NB4 (cell line): ENCODE data around the gene VIPR2.

Source experiments
- MAX ChIP-seq: IDR thresholded peaks from 2 replicates; pipeline ENCODE4 v1.6.1; 2011; ENCODE audit warnings: low read depth, low read length
- MYC ChIP-seq: IDR thresholded peaks from 2 replicates; pipeline ENCODE4 v1.6.1; 2011; ENCODE audit warnings: low read depth, low read length
- POLR2A ChIP-seq: IDR thresholded peaks from 2 replicates; pipeline ENCODE4 v1.6.1; 2011; ENCODE audit warnings: mild to moderate bottlenecking; ENCODE audit not compliant: insufficient read length; ENCODE audit errors: extremely low read depth
- TF ChIP-seq, protein P1 (sequence below): IDR thresholded peaks from one replicate; pipeline ENCODE4 v1.5.1; 2012; ENCODE audit warnings: low read depth, low read length

DNA sequence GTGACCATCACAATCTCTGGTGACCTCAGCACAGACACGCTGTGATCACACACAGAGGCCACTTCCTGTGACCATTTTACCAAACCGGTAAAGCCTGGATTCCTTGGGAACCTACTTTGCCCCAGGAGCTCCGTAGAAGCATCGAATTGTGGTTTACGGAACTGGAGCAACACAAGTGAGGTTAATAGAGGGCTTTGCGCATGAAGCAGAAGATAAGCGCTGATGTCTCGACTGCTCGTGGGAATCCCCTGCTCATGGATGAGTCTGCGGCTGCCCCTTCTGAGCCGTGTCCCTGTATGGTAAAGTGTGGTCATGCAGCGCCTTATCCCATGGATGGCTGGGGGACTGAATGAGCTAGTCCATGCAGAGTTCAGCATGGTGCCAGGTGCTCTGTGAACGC is 53.6 kb downstream of the VIPR2 start:
- TF ChIP-seq, protein P1, sequence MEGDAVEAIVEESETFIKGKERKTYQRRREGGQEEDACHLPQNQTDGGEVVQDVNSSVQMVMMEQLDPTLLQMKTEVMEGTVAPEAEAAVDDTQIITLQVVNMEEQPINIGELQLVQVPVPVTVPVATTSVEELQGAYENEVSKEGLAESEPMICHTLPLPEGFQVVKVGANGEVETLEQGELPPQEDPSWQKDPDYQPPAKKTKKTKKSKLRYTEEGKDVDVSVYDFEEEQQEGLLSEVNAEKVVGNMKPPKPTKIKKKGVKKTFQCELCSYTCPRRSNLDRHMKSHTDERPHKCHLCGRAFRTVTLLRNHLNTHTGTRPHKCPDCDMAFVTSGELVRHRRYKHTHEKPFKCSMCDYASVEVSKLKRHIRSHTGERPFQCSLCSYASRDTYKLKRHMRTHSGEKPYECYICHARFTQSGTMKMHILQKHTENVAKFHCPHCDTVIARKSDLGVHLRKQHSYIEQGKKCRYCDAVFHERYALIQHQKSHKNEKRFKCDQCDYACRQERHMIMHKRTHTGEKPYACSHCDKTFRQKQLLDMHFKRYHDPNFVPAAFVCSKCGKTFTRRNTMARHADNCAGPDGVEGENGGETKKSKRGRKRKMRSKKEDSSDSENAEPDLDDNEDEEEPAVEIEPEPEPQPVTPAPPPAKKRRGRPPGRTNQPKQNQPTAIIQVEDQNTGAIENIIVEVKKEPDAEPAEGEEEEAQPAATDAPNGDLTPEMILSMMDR, result no peak
- no peak for TF ChIP-seq MAX
- no peak for TF ChIP-seq MYC
- TF ChIP-seq POLR2A, result no peak
